ENCODE data around the gene AGBL2. TPM values are rescaled to one million over a fixed set of nuclear protein-coding genes. Genes with fewer than 3 reads are reported as not detected.
"Not testable (repeated sequence)": the region's sequence is repeated elsewhere in the genome, so short reads cannot be mapped to it uniquely, and the experiment has no call there.

The AGBL2 gene
- 3.8 TPM for polyA plus RNA-seq (2012; ENCODE audit: insufficient read depth, insufficient read length)

GRCh38 chr11:47715082-47715669 is at the start of gene AGBL2:
TSS of gene AGBL2 (minus strand) at chr11:47715369. CDS start at chr11:47714650, 719 bp downstream.
- peak within 1 kb of the TSS; percentile 77 for H3K4me3 ChIP-seq (ENCODE audit: low read length)
- DNase-seq (ENCODE audit: low read depth, low spot score), result peak; percentile 75

GRCh38 chr11:47759291-47759690 is 44.1 kb upstream of the AGBL2 start:
- DNase-seq (ENCODE audit: low read depth, low spot score); H3K4me3 ChIP-seq (ENCODE audit: low read length): not testable (repeated sequence)

DNA sequence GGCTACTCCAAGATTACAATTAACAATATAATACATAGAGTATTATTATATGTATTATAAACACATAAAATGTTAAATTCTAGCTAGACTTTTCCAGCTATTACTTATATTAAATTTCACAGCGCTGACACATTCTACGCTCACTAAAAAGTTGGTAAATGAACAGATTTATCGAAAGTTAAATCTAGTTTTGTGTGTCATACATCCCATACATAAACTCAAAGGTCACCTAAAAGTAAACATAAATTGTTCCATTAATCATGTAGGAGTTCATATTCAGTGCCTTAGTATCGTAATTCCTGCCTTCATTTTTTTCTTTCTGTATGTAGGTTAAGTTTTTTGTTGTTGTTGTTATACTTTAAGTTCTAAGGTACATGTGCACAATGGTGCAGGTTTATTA is 41.0 kb upstream of the AGBL2 start:
- DNase-seq (ENCODE audit: low read depth, low spot score), result no peak
- no peak overlapping the region for H3K4me3 ChIP-seq (ENCODE audit: low read length)

DNA sequence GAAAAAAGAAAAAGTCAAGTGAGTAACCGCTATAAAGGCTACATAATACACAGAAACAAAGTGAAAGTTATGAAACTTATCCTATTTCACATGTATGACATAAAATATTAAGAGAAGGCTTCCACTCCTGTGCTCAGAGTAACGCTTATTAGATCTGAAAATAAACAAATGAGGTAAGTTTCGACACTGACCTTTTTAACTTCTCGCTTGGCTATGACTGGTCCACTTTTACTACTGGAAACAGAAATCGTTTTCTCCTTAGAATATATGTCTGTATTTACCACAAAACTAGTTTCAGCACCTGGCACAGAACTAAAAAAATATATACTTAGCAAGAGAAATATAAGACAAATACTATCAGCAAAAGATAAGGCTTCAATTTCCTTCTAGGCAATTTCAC is 35.6 kb upstream of the AGBL2 start:
- no peak overlapping the region for H3K4me3 ChIP-seq (ENCODE audit: low read length)
- DNase-seq (ENCODE audit: low read depth, low spot score), result no peak

GRCh38 chr11:47742494-47742893 is 27.3 kb upstream of the AGBL2 start:
- not testable (repeated sequence) for DNase-seq (ENCODE audit: low read depth, low spot score); H3K4me3 ChIP-seq (ENCODE audit: low read length)

GRCh38 chr11:47737817-47738216 is 22.6 kb upstream of the AGBL2 start:
- DNase-seq (ENCODE audit: low read depth, low spot score); H3K4me3 ChIP-seq (ENCODE audit: low read length): not testable (repeated sequence)

- DNase-seq (ENCODE audit: low read depth, low spot score), result no peak
- H3K4me3 ChIP-seq (ENCODE audit: low read length), result no peak overlapping the region
Observed at GRCh38 chr11:47732271-47732670, 17.1 kb upstream of the AGBL2 start.

GRCh38 chr11:47731475-47731874 is 16.3 kb upstream of the AGBL2 start:
- DNase-seq (ENCODE audit: low read depth, low spot score), result no peak
- H3K4me3 ChIP-seq (ENCODE audit: low read length), result no peak overlapping the region

- H3K4me3 ChIP-seq (ENCODE audit: low read length), result no peak overlapping the region
- DNase-seq (ENCODE audit: low read depth, low spot score), result no peak
Observed at GRCh38 chr11:47726878-47727514, 11.8 kb upstream of the AGBL2 start.

GRCh38 chr11:47726118-47726442 is 10.9 kb upstream of the AGBL2 start:
- no peak for DNase-seq (ENCODE audit: low read depth, low spot score)

DNA sequence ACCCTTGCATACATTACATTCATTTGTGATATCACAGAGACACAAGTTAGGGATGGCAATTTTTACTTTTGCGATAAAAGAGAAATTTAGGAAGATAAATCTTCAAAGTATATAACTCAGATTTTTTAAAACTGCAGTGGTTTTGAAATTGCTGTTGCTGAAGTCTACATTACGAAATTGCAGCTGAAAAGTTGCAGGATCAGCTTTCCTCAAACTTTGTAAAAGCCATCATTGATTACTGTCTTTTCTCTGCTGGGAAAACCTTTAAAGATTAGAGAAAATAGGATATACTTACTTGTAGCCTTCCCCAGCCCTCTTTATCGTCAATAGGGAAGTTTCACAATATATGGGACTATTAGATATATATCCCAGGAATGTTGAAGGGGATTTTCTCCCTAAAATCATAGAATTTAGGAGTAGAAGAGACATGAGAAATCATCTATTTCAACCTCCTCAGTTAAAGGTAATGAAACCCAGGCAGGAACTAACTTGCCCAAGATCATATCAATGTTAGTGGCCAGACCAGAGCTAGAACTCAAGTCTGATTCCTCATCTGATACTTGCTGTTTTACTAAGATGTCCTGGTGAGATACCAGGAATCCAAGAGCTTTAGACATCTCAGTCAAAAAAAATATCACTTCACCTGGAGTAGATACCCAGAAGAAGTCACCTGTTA is 10.4 kb upstream of the AGBL2 start:
- DNase-seq (ENCODE audit: low read depth, low spot score), result no peak
- no peak overlapping the region for H3K4me3 ChIP-seq (ENCODE audit: low read length)

More at GRCh38 chr11:47726118-47726442, 10.9 kb upstream of the AGBL2 start:
- H3K4me3 ChIP-seq (ENCODE audit: low read length), result no peak overlapping the region

GRCh38 chr11:47724041-47724729 is 9.0 kb upstream of the AGBL2 start:
- no peak for DNase-seq (ENCODE audit: low read depth, low spot score)
- no peak overlapping the region for H3K4me3 ChIP-seq (ENCODE audit: low read length)

GRCh38 chr11:47723041-47723440 is 7.9 kb upstream of the AGBL2 start:
- DNase-seq (ENCODE audit: low read depth, low spot score), result no peak
- no peak overlapping the region for H3K4me3 ChIP-seq (ENCODE audit: low read length)

DNA sequence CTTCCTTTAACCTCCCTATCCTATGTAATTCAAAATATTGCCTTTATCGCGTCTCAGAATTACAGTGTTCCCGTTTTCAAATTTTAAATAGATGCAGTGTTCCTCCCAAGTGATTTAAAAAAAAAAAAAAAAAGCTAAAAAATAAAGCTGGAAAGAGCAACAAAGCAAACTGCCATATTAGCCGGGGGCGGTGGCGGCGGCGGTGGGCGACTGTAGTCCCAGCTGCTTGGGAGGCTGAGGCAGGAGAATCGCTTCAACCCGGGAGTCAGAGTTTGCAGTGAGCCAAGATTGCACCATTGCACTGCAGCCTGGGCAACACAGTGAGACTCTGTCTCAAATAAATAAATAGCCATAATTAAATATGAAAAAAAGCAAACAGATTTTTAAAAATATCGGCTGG is 5.5 kb upstream of the AGBL2 start:
- DNase-seq (ENCODE audit: low read depth, low spot score), result no peak
- no peak overlapping the region for H3K4me3 ChIP-seq (ENCODE audit: low read length)

- no peak overlapping the region for H3K4me3 ChIP-seq (ENCODE audit: low read length)
- peak; percentile 47 for DNase-seq (ENCODE audit: low read depth, low spot score)
Observed at GRCh38 chr11:47716692-47717091, 1.5 kb upstream of the AGBL2 start.

DNA sequence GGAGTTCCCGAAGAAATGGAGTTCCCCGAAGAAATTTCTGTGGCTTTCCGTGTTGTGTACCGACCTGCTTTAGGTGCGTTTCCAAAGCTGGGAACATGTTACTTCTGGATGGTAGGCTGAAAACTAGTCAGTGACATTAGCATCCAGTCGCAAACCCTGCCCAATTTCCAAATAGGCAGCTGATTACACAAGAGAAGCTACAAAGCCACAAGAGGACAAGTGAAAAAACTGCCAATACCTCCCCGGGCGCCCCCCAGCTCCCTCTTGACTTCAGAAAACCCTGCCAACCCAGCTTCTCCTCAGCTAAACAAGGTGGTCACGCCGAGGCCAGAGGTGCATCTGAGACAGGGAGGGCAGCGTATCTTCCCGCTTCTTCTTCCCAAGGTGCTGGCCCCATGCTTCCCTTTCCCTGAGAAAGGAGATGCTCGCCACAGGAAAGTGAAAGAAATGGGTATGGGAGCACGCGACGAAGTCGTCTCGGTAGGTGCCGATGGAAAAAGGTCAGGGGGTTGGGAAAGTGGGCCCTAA is 551 bp downstream of the AGBL2 start:
- DNase-seq (ENCODE audit: low read depth, low spot score), result no peak
- peak overlapping the region; percentile 77 for H3K4me3 ChIP-seq (ENCODE audit: low read length)

GRCh38 chr11:47711816-47712215 is 3.4 kb downstream of the AGBL2 start:
- H3K4me3 ChIP-seq (ENCODE audit: low read length), result no peak overlapping the region
- no peak for DNase-seq (ENCODE audit: low read depth, low spot score)

DNA sequence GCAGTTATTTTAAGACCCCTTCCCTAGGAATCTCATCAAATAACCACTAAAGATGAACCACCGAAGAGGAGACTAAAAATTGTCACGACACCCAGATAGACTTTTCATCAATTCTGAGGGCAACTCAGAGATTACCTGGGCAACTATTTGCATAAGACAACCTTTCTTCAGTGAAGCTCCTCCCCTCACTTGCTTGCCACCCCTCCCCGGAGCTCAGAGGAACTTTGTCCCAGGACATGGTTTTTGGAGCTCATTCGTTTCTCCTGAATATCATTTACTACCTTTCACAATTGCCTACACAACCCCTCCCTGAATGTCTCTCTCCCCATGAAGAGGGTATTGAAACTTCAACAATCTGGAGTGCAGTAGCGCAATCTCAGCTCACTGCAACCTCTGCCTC is 3.9 kb downstream of the AGBL2 start:
- H3K4me3 ChIP-seq (ENCODE audit: low read length), result no peak overlapping the region
- no peak for DNase-seq (ENCODE audit: low read depth, low spot score)

DNA sequence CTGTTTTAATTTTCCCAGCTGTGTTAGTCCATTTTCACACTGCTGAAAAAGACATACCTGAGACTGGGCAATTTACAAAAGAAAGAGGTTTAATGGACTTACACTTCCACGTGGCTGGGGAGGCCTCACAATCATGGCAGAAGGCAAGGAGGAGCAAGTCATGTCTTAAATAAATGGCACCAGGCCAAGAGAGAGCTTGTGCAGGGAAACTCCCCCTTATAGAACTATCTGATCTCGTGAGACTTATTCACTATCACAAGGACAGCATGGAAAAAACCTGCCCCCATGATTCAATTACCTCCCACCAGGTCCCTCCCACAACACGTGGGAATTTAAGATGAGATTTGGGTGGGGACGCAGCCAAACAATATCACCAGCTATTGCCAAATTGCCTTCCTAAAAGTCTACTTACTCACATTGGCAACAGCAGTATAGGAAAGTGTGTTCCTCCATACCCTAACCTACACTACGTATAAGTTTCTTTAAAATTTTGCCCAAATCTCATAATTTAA is 7.8 kb downstream of the AGBL2 start:
- not testable (repeated sequence) for DNase-seq (ENCODE audit: low read depth, low spot score); H3K4me3 ChIP-seq (ENCODE audit: low read length)

- H3K4me3 ChIP-seq (ENCODE audit: low read length), result no peak overlapping the region
- no peak for DNase-seq (ENCODE audit: low read depth, low spot score)
Observed at GRCh38 chr11:47705721-47706120, 9.4 kb downstream of the AGBL2 start.

Measured in Jurkat, Clone E6-1 (cell line).